Right lobe of liver (tissue), 6 donors: ENCODE results near the gene CNIH2. TPM values are rescaled to one million over a fixed set of nuclear protein-coding genes. Genes with fewer than 3 reads are reported as not detected.

Experiments
- ATAC-seq, 4 donors: fragments of 200-7000 bp; cut with Tn5 transposase; one replicate each; pipeline ENCODE4 v1.9.1; 2020; ENCODE audit warnings: mild to moderate bottlenecking in 4 of 4, moderate library complexity in 4 of 4
- DNase-seq, 3 donors: peaks; one replicate each; pipeline ENCODE4 v3.0.0-alpha.2; 2020
- H3K27ac ChIP-seq, 3 donors: fragments of 200-600 bp; one replicate each; pipeline ENCODE4 v1.8.0; 2022
- H3K27me3 ChIP-seq, 2 donors: fragments of 200-600 bp; one replicate each; pipeline ENCODE4 v1.8.0; 2022
- H3K36me3 ChIP-seq, 4 donors: fragments of 200-600 bp; sonication (generic) in 1 of 4; one replicate each; pipeline versions ENCODE4 v1.5.1 to v1.8.0; 2017 to 2022; ENCODE audit warnings: control low read depth in 1 of 4
- H3K4me1 ChIP-seq, 4 donors: fragments of 200-600 bp; sonication (generic) in 1 of 4; one replicate each; pipeline versions ENCODE4 v1.5.1 to v1.8.0; 2017 to 2022; ENCODE audit warnings: control low read depth in 1 of 4
- H3K4me3 ChIP-seq, 3 donors: fragments of 200-600 bp; one replicate each; pipeline ENCODE4 v1.8.0; 2022
- H3K9me3 ChIP-seq, 4 donors: fragments of 200-600 bp; sonication (generic) in 1 of 4; one replicate each; pipeline versions ENCODE4 v1.5.1 to v1.8.0; 2017 to 2022; ENCODE audit warnings: control low read depth in 1 of 4
- POLR2A ChIP-seq: fragments of 450-650 bp; IDR thresholded peaks from one replicate; pipeline ENCODE4 v1.6.1; 2017; ENCODE audit warnings: antibody characterized with exemption, mild to moderate bottlenecking
- WGBS: methylation state at CpG from one replicate; pipeline ENCODE4 v1.1.6; 2018; ENCODE audit warnings: low coverage, low lambda C conversion rate; ENCODE audit not compliant: insufficient coverage; ENCODE audit errors: missing lambda C conversion rate; 5-methylcytosine and 5-hydroxymethylcytosine counted together
- intact Hi-C, 2 donors: fragments of 100-400 bp; cut with DNase I; formaldehyde crosslinking; loops; one replicate each; pipeline versions ENCODE4 v1.11.2 to v1.14.1; 2022
- total RNA-seq, 6 experiments: library from RNA; depleted of rRNA in 2 of 6; stranded (reverse); fragments of >200 nt in 2 of 6; fragmentation: NEBNext Ultra II Directional in 3 of 6; extraction: Animal tissue kit (Norgen Biotek cat#: 25700) in 3 of 6; gene quantifications; one replicate each; pipeline versions ENCODE4 v1.1.0 to v1.2.4, GENCODE V29; 2016 to 2023
- TF ChIP-seq, protein P1 (sequence below), 4 donors: fragments of 200-600 bp in 3 of 4; fragments of 450-650 bp in 1 of 4; IDR thresholded peaks; one replicate each; pipeline versions ENCODE4 v1.5.1 to v1.8.0; 2016 to 2022; ENCODE audit warnings: antibody characterized with exemption in 4 of 4, mild to moderate bottlenecking in 2 of 4
- donor health status: DM: no; HTN: yes; CAD: no.
- donor health status: DM: no; HTN: no; CAD: no.
- donor health status: DM: no; HTN: no; CAD: no.
- donor health status: DM: no; HTN: yes; CAD: no.
- donor health status: DM: no; HTN: yes; CAD: no.

Gene CNIH2
- total RNA-seq, 6 experiments from 2014 or later: 0.26 to 0.51 TPM; not detected in 4

DNA sequence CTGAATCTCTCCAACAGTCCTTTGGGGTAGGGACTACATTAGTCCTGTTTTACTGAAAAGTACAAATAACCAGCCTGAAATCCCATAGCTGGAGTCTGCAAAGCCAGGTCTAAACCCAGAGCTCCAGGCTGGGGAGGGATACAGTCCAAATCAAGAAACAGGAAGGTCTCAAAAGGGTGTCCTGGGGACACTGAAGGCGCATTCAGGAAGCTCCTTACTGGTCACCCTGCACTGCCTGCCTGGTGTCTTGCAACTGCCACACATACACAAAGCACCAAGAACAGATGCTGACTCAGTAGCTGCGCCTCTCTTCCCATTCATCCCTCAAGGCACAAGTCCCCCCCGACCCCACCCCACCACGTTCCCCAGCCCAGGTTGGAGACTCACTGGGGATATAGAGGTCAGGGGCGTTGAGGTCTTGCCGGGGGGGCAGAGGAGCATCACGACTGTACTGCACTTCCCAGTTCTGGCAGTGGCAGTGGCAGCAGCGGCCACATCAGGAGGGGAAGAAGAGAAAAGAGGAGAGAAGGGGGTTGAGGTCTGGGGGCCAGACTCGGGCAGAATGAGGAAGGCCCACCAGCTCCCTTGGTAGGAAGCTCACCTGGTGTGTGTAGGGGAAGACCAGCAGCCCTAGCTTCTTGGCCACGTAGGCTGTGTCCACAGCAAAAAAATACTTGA is 9.4 kb downstream of the CNIH2 start:
- Histone ChIP-seq H3K4me1 (peaks cover 0 to 17% (median 7%) of the 10 kb centered on the region in 4 donors), H3K27me3 (no peaks in the 10 kb centered on the region), H3K36me3 (no peaks in the 10 kb centered on the region), H3K9me3 (no peaks in the 10 kb centered on the region), H3K4me3 (no peak overlapping the region), H3K27ac (no peak overlapping the region)
- TF ChIP-seq POLR2A: no peak
- TF ChIP-seq, protein P1, sequence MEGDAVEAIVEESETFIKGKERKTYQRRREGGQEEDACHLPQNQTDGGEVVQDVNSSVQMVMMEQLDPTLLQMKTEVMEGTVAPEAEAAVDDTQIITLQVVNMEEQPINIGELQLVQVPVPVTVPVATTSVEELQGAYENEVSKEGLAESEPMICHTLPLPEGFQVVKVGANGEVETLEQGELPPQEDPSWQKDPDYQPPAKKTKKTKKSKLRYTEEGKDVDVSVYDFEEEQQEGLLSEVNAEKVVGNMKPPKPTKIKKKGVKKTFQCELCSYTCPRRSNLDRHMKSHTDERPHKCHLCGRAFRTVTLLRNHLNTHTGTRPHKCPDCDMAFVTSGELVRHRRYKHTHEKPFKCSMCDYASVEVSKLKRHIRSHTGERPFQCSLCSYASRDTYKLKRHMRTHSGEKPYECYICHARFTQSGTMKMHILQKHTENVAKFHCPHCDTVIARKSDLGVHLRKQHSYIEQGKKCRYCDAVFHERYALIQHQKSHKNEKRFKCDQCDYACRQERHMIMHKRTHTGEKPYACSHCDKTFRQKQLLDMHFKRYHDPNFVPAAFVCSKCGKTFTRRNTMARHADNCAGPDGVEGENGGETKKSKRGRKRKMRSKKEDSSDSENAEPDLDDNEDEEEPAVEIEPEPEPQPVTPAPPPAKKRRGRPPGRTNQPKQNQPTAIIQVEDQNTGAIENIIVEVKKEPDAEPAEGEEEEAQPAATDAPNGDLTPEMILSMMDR (IDR thresholded peaks at IDR 0.05): no peak
- 52% methylated on average over 5 of the region's 10 CpGs for WGBS
- DNase-seq (no peak), ATAC-seq (no peak)
- intact Hi-C loops: loop anchor here (10.0 kb wide), 1 partner anchor 63 kb away; no protein-coding TSS in a partner anchor

- H3K4me3 ChIP-seq: peak overlapping the region; percentile 69 to 97 (median 75)
- no peaks in the 10 kb centered on the region for H3K9me3 ChIP-seq
- no peak for TF ChIP-seq POLR2A
- TF ChIP-seq, protein P1 (IDR thresholded peaks at IDR 0.05): no peak
- 18% methylated on average over 13 of the region's 20 CpGs for WGBS
- H3K36me3 ChIP-seq: no peaks in the 10 kb centered on the region
- peaks cover 0 to 17% (median 7%) of the 10 kb centered on the region in 4 donors for H3K4me1 ChIP-seq
- DNase-seq (no peak), ATAC-seq (peak; percentile 0 to 14 (median 1))
- H3K27me3 ChIP-seq: no peaks in the 10 kb centered on the region
- intact Hi-C loops: loop anchor here (10.0 kb wide), 1 partner anchor 63 kb away; no protein-coding TSS in a partner anchor
- peak overlapping the region; percentile 91 to 97 (median 94) for H3K27ac ChIP-seq
Measured at GRCh38 chr11:66287889-66288670, 10.1 kb downstream of the CNIH2 start.

DNA sequence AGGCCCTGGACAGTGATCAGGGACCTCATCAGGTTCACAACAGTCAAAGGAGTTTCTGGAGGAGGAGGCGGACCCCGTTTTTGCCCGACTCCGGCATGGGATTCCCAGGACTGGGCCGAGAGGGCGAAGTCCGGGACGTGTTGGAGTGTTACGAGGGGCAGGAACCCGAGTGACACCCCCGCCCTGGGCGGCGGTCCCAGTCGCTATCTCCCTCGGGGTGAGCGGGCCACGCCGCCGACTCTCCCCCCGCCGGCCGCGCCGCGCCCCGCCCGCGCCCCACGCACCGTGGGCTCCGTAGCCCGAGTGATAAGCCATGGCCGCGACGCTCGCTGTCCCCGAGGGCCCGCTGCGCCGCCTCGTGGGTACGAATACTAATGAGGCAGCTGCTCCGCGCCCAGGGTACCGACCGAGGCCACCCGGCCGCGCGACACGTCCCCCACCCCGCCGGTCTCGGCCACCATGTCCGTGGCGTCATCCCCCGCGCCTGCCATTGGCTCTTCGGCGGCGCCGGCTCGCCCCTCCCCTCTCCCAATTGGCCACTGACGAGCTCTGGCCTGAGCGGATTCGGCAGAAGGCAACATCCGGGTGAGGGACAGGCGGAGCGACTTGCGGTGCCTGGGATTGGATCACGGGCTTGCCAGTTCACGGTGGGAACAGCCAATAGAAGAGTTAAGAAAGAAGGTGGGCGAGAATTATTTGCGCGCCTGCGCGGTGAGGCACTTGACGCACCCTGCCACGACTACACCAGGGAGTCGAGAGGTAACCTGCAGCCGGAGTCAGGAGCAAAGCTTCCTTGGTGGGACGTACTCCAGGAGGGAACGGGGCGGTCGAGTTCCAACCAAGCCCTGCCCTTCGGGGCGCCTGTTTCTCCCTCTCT is 10.9 kb downstream of the CNIH2 start, which contains the start of gene YIF1A:
TSS of gene YIF1A (minus strand) at position 473 of the 877 bp plus-strand sequence. CDS start at position 315, 158 bp downstream.
- Histone ChIP-seq H3K36me3 (no peaks in the 10 kb centered on the region), H3K4me3 (peak within 1 kb of the TSS; percentile 69 to 97 (median 75)), H3K27me3 (no peaks in the 10 kb centered on the region), H3K4me1 (peaks cover 0 to 17% (median 7%) of the 10 kb centered on the region in 4 donors), H3K27ac (peak within 1 kb of the TSS; percentile 91 to 97 (median 94)), H3K9me3 (no peaks in the 10 kb centered on the region)
- WGBS: 1% methylated on average over 20 of the region's 87 CpGs
- TF ChIP-seq, protein P1 (IDR thresholded peaks at IDR 0.05): no peak
- TF ChIP-seq POLR2A: peak; percentile 96
- DNase-seq (peak; percentile 99), ATAC-seq (peak; percentile 89 to 95 (median 92))
- intact Hi-C loops: loop anchor here (10.0 kb wide), 1 partner anchor 64 kb away; no protein-coding TSS in a partner anchor
